KOPT-K1 (cell line): Measurements from ENCODE around the gene BNC2.
"Not testable (repeated sequence)": the region's sequence is repeated elsewhere in the genome, so short reads cannot be mapped to it uniquely, and the experiment has no call there.

ENCODE experiments used
- H3K27ac ChIP-seq: fragments of 200-600 bp; sonication (generic); 2 replicates; pipeline ENCODE4 v1.5.1; 2016; ENCODE audit warnings: antibody characterized with exemption, mild to moderate bottlenecking, low read depth, low read length; ENCODE audit not compliant: poor library complexity, severe bottlenecking
- H3K36me3 ChIP-seq: fragments of 200-600 bp; sonication (generic); 2 replicates; pipeline ENCODE4 v1.5.1; 2017; ENCODE audit warnings: antibody characterized with exemption, mild to moderate bottlenecking, low read length, moderate library complexity; ENCODE audit not compliant: insufficient read depth
- H3K9me3 ChIP-seq: fragments of 200-600 bp; sonication (generic); 2 replicates; pipeline ENCODE4 v1.5.1; 2017; ENCODE audit warnings: antibody characterized with exemption, low read length, mild to moderate bottlenecking; ENCODE audit not compliant: insufficient read depth, poor library complexity, severe bottlenecking

Gene BNC2

DNA sequence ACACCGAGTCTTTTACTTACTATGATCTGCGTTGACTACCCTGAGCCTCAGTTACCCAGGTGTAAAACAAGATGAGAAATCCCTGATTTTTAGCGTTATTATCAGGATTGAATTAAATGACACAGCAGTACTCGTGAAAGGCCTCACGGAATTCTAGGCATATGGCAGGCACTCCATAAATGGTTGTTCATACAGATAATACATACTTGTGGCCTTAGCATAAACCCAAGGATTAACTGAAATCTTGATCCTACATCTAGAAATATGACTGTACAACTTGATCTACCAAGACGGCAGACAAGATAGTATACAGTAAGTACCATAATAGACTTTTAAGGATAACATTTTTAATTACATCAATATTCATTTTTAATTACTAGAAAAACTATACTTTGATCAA lies 409.8 kb downstream of the BNC2 start:
- no peaks in the 10 kb centered on the region for H3K9me3 ChIP-seq
- no peaks in the 10 kb centered on the region for H3K36me3 ChIP-seq
- H3K27ac ChIP-seq: no peak overlapping the region

DNA sequence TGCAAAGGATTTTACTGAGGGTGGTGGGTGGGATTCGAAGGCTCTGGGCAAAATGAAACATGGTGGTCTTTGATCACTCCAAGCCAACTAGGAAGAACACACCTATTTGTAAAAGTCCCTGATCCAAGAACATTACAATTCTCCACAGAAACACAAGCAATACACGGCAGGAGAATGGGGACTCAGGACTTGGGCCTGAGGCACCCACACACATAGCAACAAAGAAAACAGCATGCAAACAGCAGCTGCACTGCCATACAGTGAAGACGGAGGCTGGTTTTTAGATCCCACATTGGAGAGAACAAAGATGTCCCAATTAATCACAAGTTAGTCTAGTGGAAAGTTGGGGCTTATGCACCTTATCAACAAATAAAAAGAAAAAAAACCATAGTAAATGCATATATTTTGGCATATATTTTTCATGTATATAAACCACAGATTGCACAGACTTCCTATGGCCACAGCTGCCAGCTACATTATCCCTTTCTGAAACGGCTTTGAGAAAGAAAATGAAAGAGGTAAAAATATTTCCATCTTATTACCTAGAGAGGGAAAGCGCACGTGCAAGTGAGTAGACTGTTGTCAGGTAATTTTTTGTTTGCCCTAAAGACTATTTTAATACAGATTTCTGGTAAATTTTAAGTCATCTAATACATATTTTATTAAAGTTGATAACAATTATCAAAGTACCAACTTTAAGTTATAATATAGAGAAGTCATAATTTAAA lies 410.9 kb downstream of the BNC2 start:
- H3K9me3 ChIP-seq: no peaks in the 10 kb centered on the region
- no peaks in the 10 kb centered on the region for H3K36me3 ChIP-seq
- H3K27ac ChIP-seq: no peak overlapping the region

DNA sequence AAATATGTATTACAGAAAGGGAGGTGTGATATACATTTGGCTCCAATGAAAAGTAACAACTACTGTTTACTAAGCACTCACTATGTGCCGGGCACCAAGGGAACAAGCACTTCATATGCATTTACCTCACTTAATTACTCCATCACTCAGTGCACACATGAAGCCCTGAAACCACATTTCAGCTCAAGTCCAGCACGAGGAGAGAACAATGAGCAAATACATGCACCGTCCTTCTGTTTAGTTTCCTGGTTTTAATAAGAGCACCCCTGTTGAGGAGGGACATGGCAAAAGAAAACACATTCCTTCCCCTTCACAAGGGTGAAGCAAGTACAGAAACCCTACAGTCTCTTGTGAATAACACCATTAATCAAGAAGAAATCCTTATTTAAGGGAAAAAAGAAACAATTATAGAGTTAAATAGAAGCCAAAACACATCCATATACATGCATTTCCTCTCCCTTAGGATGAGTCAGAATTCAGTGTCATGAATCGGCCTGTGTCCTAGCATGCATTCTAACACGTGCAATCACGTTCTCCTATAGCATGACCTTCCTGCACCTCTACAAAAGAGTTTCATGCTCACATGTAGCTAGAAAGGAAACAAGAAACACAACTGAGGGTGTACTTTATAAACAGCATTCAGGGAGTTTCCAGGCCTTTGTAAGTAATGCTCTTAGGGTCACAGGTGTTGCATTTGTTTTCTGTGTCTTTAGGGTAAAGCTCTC lies 411.6 kb downstream of the BNC2 start:
- Histone ChIP-seq H3K36me3 (no peaks in the 10 kb centered on the region), H3K9me3 (no peaks in the 10 kb centered on the region), H3K27ac (no peak overlapping the region)

DNA sequence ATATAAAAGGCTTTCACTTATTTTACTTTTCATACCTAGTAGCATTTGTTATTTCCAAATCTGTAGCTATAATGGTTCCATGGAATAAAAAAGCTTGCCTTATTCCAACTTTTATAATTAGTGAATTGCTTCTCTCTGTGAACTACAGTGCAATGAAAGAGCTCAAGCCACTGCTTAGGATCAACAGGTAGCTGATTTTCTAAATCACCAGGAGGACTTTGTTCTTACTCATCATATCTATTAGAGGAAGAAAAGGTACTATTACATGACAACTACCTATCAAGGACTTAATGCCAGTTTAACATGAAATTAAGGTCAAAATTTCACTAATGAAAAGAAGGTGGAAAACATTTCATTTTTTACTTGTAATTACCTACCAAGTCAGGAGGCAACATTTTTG lies 414.6 kb downstream of the BNC2 start:
- Histone ChIP-seq H3K9me3 (no peaks in the 10 kb centered on the region), H3K27ac (no peak overlapping the region), H3K36me3 (no peaks in the 10 kb centered on the region)

DNA sequence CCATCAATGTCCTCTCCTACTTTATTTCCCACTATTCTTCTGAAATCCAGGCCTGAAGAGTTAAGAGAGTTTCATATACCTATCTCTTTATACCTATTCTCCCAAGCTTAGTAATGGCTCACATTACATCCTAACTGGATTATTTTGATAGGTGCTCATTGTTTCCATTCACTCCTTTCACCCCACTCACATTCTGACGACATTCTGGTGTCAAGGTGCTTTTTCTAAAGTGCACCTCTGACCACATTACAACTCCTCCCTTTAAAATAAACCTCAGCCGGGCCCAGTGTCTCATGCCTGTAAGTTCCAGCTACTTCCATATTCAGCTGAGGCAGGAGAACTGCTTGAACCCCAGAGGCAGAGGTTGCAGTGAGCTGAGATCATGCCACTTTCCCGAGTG lies 417.1 kb downstream of the BNC2 start:
- no peak overlapping the region for H3K27ac ChIP-seq
- H3K9me3 ChIP-seq: no peaks in the 10 kb centered on the region
- no peaks in the 10 kb centered on the region for H3K36me3 ChIP-seq

DNA sequence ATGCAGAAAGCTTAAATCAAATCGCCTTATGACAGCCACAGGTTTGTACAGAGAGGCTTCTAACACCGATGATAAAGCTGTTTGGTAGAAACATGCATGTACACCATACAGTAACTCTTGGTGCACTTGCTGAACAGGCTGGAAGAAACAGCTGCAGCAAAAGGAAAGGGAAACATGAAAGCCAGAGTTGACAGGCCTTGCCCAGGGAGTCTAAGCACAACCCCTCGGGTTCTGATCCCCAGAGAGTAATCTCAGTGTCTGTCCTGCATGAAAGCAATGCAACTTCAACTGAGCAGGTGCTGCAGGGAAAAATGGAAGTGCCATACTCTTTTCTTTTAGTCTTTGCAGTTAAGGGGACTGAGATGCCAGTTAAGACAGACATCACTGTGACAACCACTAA lies 419.9 kb downstream of the BNC2 start:
- Histone ChIP-seq H3K9me3 (no peaks in the 10 kb centered on the region), H3K27ac (no peak overlapping the region), H3K36me3 (no peaks in the 10 kb centered on the region)

DNA sequence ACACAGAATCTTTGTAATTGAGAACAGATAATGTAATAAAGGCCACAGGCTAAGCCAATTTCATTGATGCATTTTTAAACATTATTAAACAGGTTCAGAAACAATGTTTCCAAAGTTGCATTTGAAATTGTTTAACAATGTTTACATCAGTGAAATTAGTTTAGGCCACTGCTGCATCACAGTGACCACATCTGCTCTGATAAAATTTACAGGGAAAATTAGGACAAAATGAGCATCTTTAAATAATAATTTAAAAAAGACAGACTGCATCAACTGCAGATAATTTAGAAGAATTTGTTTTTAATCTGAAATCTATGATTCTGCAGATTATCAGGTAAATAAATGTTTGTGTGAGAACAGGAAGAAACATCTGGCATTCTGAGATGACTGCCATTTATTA lies 420.4 kb downstream of the BNC2 start:
- Histone ChIP-seq H3K9me3 (no peaks in the 10 kb centered on the region), H3K27ac (no peak overlapping the region), H3K36me3 (no peaks in the 10 kb centered on the region)

DNA sequence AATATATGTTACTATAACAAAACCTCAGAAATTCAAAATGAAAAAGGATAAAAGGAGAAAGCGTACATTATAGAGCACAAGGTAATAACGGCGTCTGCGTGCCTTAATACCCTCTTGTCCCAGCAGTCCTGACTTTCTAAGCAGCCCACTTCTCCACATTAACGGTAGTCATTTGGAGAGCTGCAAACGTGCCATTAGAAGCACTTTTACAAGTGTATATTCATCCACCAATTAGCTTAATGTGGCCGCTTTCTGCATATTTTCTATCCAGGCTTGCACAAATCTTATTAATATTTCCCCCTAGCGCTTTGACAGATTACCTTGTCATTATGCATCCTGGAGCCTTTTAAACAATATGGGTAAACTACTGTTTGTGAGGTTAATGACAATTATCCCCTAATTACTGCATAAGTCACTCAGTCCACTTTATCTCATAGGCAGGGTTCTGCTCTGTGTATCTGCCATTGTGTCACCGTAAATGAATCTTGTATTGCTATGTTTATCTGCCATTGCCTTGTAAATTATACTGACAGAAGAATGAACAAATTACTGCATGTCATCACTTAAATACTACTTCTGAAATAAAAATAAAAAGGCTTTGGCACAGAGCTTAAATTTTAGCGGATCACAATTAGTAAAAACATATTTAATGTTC lies 421.3 kb downstream of the BNC2 start:
- Histone ChIP-seq H3K9me3 (no peaks in the 10 kb centered on the region), H3K27ac (no peak overlapping the region), H3K36me3 (no peaks in the 10 kb centered on the region)

DNA sequence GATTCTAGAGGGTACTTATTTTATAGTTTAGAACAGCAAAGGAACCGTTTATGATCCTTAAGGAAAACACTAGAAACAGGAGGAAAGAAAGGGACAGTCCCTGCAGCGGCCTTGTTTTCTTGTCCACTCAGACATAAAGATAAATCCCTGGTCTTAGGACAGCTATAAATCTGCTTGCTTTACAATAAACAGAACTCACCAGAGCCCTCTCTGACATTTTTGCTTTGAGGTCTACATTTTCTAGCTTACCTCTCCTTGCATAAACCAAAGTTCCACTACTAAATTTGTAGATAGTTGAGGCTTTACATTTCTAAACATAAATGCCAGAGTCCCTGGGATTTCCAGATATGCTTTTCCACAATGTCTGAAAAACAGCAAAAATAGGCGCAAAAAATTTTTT lies 422.5 kb downstream of the BNC2 start:
- Histone ChIP-seq H3K27ac (no peak overlapping the region), H3K36me3 (no peaks in the 10 kb centered on the region), H3K9me3 (no peaks in the 10 kb centered on the region)

DNA sequence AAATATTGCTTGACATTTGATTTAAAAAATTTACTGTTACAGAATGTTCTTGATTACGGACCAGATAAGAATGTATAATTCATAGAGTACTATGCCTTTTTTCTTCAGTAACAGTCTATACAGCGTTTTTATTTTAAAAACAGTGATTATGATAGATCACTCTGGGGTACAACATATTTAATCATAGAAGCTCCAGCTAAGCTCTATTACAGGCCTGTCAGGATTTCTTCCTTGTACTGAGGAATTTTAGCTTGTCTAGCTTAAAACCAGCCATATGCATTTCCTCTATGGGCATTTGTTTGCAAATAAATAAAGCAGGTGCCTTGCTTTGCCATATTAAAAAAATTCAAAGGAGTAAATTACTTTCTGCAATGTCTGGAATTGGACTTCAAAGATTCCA lies 423.8 kb downstream of the BNC2 start:
- Histone ChIP-seq H3K27ac (no peak overlapping the region), H3K36me3 (no peaks in the 10 kb centered on the region), H3K9me3 (no peaks in the 10 kb centered on the region)

DNA sequence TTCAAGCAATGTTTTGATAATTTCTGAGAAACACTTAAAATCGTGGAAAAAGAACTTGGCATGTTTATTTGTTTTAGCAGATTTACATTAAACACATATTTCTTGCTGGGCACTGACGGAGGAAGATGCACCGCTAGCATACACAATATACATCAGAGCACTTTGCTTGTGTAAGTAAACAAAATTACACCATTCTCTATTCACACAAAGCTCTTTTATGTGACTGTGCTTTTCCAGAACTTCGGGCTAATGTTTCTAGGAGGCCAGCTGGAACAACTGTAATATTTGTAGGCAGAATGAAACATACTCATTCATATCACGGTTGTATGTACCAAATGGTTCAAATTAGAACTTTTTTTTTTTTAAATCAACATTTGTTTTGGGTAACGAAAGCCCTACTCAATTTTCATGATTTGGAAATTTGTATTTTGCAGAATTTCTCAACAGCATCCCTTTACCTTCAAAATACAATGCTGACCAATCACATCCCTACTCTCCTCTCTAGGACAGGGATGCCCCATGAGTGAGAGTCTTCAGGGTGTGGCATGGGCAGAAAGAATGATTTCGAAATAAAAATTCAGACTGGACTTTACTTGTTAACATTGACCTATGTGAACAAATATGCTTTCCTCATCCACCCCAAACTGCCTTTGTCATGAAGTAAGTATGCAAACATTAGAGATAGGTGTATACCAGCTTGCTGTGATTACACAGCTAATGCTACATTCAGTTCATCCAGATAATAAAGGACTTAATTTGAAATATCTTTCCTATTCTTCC lies 425.1 kb downstream of the BNC2 start:
- H3K27ac ChIP-seq: no peak overlapping the region
- no peaks in the 10 kb centered on the region for H3K9me3 ChIP-seq
- no peaks in the 10 kb centered on the region for H3K36me3 ChIP-seq

DNA sequence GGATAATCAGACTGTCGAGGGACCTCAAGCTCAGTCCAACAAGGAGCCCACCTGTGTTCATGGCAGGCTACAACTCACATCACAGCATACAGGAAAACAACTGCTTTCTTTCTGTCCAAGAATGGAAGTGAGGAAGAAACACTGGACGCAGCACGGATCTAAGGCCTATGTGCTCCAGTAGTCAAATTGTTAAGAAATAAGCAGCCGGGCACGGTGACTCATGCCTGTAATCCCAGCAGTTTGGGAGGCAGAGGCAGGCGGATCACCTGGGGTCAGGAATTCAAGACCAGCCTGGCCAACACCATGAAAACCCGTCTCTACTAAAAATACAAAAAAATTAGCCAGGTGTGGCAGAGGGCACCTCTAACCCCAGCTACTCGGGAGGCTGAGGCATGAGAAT lies 427.8 kb downstream of the BNC2 start:
- Histone ChIP-seq H3K9me3 (no peaks in the 10 kb centered on the region), H3K36me3 (no peaks in the 10 kb centered on the region), H3K27ac (no peak overlapping the region)

DNA sequence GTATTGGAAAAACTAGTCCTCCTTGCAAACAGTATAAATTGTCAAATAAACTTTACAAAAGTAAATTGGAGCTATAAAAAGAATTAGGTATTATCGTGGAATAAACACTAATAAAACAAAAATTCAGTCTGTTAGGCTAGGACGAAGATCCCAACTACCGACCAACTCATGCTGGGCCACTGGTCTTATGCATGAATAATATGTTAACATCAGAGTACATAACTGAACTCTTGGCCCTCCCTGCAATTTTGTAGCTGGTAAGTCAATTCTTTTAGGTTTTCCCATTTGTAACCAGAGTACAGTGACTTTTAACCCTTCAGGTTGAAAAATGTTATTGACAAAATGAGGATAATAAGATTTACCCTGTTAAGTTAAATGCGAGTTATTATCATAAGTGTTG lies 428.7 kb downstream of the BNC2 start:
- Histone ChIP-seq H3K9me3 (no peaks in the 10 kb centered on the region), H3K27ac (no peak overlapping the region), H3K36me3 (no peaks in the 10 kb centered on the region)

DNA sequence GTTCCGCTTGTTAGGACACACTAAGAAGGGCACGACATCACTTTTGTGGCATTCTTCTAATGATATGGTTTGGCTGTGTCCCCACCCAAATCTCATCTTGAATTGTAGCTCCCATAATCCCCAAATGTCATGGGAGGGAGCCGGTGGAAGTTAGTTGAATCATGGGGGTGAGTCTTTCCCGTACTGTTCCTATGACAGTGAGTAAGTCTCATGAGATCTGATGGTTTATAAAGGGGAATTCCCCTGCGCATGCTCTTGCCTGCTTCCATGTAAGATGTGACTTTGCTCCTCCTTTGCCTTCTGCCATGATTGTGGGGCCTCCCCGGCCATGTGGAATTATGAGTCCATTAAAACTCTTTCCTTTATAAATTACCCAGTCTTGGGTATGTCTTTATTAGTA lies 431.6 kb downstream of the BNC2 start:
- not testable (repeated sequence) for H3K36me3 ChIP-seq, H3K9me3 ChIP-seq, H3K27ac ChIP-seq

DNA sequence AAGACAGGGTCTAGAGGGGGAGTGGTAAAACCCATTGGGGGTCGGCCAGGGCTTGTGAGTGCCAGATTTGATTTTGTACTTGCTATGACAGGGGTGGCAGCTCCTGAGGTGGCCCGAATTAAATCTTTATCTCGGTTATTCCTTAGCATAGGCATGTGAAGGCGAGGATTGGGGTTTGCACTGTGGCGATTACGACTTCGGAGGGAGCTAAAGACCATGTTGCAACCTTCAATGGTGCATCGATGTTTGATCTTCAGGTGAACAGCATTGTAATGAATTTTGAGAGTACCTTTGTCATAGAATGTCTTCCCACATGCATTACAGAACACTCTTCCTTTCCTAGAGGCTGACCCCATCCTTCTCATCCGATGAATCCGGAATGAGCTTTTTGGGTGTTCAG lies 433.9 kb downstream of the BNC2 start:
- Histone ChIP-seq H3K27ac (no peak overlapping the region), H3K36me3 (no peaks in the 10 kb centered on the region), H3K9me3 (no peaks in the 10 kb centered on the region)
